Measurements from ENCODE around the gene NPPC.

- TF ChIP-seq POLR2AphosphoS5 (IDR thresholded peaks at IDR 0.05), result peak; percentile 24 to 82 (median 49)
- TF ChIP-seq CTCF (IDR thresholded peaks at IDR 0.05), result no peak
Measured at GRCh38 chr2:231961349-231962166, 35.4 kb upstream of the NPPC start, which contains the start of gene DIS3L2.
